Fibroblast of peridontal ligament (primary cell): ENCODE data around the gene SHH.

Source experiments
- DNase-seq: peaks from one replicate; pipeline ENCODE4 v3.0.0-alpha.2; 2010; ENCODE audit errors: extremely low read depth

SHH gene

DNA sequence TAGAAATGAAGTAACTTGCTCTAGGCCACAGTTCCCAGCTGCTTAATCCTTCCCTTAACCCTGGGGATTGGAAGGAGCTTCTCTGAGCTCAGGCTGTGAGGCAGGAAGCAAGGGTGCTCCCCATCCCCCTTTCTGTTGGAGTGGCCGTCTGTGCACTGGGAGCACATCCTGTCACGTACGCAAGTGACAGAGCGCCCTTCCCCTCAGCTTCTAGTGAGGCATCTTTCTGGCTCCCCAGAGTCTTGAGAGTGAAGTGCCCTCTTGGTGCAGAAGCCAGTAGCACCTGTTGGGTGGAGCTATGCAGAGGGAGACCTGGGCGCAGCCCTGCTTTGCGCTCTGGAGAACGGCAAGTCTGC, 47.8 kb downstream of the SHH start:
- DNase-seq = no peak

DNA sequence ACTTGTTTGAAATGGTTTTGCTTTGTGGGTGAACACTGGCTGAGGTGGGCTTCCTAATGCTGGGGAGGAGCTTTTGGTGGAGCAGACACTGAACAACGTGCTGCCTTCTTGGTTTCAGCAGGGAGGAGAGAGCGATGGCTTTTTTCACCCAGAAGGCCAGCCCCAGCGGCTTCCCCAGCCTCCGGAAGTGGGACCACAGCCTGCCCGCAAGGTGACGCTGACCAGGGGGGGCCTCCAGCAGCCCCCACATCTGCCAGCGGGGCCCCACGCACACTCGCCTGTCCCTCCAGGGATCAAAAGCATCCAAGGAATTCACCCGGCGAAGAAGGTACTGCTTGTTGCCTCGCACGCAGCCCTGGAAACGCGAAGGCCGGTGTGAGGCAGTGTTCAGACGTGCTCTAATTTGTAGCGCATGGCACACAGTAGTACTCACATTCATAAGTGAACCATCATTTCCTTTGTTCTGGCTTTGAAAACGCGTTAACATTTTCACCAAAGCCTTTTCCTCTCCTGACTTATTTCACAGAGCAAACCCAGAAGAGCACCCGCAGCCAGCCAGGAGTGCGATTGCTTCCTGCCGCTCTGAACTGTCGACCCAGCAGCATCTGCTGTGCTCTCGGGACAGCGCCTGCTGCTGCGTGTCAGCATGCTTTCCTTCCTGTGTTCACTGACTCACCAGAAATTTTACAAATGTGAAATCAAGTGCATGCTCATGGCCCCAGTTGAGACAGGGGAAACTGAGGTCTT, 48.4 kb downstream of the SHH start:
- DNase-seq = no peak

DNA sequence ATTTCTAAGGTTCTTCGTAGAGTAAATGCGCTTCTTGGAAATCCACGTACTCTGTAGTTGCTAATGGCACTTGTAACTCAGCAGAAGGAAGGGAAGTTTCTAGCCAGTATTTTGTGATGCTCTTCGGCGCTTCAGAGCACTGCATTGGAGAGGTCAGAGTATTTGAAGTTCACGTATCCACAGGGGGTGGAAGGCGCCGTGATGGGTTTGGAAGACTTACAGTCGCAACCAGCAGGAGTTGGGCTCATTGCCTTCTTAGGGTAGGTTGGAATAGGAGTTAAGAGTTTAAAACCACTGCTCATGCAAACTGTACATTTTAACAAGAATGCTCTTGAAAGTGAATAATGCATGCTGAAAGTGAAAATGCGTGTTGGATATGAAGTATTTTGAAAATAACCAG, 49.1 kb downstream of the SHH start:
- no peak for DNase-seq

DNA sequence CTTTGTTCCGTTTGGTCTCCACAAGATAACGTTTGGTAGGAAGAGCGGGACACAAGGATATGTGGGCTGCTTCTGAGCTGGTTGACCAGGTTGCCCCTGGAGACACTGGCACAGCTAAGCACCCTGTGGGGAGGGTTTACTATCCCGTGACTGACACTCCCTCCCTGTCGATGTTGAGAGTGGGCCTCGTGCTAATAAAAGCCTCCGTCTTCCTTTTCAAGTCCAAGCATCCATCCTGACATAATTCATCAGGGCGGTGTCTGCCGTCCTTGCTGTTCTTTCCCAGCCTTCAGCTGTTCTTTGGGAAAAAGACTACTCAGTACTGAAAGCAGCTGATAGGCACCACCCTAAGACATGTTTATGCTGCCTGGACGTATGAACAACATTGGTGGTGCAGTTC, 49.6 kb downstream of the SHH start:
- no peak for DNase-seq

DNA sequence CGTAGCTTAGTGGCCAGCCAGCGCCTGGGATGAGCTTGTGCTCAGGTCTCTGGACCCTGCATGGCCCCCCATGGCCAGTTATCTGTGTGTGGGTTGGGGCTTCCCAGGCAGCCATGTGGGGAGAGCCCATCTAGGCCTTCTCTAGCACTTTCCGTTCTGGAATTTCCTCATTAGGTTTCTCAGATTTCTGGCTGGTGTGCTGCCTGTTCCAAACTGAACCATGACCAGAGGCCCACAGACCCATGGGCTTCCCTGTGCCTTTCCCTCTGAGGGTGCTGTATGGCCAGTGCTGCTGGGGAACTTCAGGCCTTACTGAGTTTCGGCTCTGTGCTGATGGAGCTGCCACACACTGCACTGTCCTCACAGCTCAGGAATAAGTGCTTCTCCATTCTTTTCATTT, 50.2 kb downstream of the SHH start:
- DNase-seq = no peak

DNA sequence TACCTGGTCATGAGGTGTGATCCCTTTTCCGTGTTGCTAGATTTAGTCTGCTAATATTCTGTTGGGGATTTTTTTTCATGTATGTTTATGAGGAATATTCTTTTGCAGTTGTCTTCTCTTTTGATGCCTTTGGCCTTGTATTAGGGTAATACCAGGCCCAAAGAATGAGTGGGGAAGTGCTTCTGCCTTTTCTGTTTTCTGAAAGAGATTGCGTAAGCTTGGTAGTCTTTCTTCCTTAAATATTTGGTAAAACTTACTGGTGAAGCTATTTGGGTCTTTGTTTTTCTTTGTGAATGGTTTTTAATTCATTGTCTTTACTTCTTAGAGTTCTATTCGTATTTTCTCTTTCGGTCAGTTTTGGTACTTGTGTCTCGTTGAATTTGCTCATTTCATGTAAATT, 51.1 kb downstream of the SHH start:
- no peak for DNase-seq

DNA sequence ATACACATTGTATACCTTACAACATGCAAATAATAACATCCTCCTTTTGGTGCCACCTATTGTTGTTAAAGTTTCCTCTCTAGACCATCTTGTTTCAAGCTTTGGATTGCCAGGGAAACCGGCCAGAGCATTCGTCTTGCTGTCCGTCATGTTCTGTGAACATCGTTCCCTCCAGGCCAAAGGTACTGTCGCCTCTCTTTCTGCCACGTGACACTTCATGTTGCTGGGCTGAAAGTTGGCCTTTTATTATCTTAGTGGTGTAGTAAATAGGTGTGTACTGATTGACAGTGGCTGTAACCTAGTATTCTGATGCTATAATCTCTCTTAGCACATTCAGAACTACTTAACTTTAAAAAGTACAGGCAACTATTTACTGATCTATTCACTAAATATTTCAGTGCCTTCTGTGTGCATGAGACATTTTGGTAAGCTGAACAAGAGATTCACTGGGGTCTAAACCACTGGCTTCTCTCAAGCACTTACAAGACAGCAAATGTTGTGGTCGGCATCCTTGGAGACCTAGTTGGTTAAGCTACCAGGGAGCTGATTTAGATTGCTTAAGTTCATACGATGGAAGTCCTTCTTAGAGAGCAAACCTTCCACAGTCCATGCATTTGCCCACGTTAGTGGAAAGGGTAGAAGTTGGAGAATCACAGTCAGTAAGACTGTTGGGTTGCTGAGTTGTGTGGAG, 52.4 kb downstream of the SHH start:
- DNase-seq = no peak

DNA sequence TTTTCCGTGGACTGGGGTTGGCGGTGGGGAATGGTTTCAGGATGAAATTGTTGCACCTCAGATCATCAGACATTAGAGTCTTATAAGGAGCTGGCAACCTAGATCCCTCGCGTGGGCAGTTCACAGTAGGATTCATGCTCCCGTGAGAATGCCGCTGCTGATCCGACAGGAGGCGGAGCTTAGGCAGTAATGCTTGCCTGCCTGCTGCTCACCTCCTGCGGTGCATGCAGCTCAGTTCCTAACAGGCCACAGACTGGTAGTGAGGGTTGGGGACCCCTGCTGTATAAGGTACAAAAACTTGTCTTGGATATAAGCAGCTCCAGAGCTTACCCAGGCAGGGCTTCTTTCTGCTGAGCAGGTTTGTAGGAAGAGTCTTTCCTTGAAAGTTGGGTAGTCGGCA, 53.9 kb downstream of the SHH start:
- no peak for DNase-seq

DNA sequence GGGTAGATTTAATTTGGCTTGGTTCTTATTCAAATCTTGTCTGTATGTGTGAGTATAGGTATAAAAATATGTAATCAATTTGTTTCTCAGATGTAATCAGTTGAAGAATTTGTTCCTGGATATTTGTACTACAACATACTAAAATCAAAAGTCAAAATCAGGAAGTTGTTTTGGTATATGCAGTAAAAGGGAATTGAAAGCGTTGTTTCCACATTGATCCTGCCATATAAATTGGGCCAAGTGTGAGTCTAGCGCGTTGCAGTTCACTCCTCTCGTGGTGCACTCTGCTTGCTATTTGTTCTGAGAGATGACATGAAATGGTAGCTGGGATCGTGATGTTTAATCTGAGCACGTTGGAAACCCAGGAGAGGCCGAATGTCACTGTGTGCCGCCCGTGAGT, 55.9 kb downstream of the SHH start:
- no peak for DNase-seq

DNA sequence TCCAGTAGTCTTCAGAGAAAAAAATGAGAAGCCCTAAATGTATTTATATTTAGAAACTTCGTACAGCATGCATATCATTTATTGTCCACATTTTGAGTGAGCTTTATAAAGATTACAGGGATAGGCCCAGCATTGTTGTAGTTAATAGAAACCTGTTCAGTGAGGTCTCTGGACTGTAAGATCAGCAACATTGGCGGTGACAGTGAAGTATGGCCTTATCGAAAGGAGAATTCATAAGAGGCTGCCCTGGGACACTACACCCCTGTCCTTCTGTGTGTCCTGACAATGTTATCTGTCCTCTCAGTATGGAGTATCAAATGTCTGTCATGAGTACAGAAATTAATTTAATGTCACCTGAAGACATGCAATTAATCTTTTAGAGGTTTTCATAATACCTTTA, 57.2 kb downstream of the SHH start:
- DNase-seq = no peak

DNA sequence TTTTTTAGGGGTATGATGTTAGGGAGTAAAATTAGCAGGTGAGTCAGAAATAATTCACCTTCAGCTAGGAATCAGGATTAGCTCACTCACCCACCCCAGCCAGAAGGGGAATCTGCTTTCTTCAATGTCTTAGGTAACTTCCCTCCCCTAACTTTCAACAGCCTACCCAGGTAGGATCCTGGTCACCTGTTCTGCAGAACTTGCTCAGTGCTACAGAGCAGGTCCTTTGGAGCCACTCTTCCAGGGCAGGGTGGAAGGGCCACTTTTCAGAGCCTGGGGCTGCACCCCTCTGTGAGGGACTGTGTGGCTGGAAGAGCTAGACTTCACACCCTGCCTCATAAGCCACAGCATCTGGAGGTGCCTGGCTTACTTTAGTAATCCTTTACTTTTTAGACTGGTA, 58.1 kb downstream of the SHH start:
- DNase-seq = no peak

DNA sequence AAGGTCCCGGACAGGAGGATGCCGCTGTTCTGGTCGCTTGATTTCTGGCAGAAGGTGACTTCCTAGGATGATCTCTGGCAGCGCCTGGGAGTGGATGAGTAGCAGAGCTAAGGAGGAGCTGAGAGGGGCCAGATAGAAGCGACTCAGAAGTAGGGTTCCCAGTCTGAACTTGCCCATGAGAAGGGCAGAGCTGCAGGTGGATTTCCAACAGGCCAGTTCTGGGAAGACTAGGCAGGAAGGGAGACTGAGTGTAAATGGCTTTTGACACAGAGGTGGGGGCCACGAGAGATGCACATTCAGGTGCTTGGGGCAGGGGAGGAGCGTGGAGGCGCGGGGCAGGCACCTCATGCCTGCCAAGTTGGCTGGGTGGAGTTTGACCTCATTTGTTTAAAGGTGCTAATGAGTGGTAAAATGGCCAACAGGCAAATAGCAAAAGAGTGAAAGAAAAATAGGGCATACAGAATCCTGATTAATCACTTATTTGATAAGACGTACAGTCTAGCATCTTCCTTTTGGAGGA, 58.8 kb downstream of the SHH start:
- no peak for DNase-seq

DNA sequence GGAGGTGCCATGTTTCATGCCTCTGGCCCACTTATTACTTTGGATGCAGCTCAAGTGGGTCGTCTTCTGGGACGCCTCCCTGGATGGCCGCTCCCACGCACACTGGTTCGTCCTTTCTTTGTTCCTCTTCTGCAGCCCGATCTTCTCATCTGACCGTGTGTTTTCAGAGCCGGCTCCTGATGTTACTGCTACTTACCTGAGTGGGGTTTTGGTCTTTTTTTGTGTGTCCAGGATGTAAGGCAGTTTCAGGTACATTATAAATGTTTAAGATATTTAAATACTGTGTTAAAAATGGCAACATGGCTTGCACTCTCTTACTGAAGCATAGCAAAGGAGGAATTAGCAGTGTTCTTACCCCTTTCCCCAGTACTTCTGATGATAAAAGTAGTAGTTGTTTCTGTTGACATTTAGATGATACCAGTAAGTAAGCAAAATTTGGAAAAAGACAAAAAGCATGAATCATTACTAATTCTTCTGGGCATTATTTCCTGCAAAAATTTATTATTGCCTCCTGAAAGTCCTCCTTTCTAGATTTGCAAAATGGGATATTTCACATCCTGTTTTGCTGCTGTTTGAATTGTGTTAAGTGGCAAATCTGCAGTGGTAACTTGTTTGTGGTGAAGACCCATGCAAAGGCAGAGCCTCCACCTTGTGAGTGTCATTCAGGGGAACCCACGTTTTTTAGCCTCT, 59.4 kb downstream of the SHH start:
- no peak for DNase-seq

DNA sequence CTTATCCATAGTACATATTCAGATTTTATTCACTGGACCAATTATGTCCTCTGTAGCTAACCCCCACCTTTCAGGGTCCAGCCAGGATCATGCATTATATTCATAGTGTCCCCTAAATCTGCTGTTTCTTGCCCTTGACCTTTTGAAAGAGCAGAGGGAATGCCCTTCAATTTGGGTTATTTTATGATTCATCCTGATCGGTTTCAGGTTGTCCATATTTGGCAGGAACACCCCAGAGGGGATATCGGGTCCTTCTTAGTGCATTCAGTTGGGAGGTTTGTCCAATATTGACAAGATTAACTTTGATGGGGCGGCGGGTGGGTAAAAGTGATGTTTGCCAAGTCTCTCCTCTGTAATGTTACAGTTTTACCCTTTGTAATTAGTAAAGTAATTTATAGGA, 60.9 kb downstream of the SHH start:
- no peak for DNase-seq

DNA sequence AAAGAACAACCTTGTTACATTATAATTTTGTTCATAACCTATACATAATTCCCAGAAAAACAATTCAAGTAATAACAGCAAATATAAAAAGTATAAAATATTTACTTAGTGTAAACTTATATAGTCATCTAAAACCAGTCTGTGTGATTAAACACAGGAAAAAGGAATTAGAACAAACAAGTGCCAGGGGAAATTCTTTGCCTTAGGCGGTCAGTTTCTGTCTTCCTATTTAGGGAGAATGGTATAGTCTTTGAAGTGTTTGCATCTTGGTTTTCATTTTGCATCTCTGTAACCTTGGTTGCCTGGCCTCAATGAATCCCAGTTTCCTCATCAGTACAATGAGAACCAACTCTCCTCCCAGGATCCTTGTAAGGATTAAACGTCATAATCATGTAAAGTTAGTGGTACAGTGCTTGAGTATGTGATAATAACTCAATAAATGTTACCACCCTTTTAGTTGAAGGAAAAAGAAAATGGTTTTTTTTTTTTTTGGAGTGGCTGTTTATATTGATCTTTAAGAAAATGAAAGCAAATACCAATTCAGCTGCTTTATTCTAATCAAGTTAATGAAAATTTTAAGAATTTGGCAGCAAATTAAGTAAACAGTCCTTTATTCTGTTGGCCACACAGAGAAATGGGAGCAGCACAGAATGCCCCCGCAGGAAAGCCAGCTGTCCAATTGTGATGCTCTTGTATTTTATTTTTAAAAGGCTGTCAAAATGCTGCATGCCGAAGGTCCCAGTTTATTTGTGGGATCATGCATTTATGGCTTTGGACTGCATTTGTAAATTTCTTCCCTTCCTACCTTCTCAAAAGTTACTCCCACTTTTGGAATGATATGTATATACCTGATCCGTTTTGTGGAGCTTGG, 61.8 kb downstream of the SHH start:
- DNase-seq = no peak
